AG10803 (cell line): ENCODE measurements around the gene CCDC97.
A peak's percentile ranks its signal among the peaks of the same experiment; 100 is the strongest.
"Not testable (repeated sequence)": the region's sequence is repeated elsewhere in the genome, so short reads cannot be mapped to it uniquely, and the experiment has no call there.

ENCODE experiments used
- DNase-seq: peaks from one replicate; pipeline ENCODE4 v3.0.0; 2010; ENCODE audit warnings: low read depth
- H3K4me3 ChIP-seq: 2 replicates; pipeline ENCODE4 v1.5.1; 2011; ENCODE audit warnings: mild to moderate bottlenecking, low read length, control low read depth
- TF ChIP-seq, protein P1 (sequence below): conservative IDR thresholded peaks from 2 replicates; pipeline ENCODE4 v1.5.1; 2011; ENCODE audit warnings: mild to moderate bottlenecking, low read length, control low read depth, inconsistent platforms

Gene CCDC97

DNA sequence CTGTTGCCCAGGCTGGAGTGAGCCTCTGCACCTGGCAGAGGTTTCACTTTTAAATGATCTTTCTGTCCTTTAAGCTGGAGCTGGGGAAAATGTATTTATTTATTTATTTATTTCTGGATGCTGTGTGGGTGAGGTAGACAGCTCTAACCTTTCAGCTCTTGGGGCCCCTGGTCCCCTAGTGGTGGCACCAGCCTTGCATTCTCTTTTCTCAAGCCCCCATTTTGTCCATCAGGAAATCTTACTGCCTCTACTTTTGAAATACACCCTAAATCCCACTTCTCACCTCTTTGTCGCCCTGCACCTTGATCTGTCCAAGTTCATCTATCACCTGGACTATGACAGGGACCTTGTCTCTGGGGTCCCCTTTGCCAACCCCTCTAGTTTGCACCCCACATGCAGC lies 56.1 kb downstream of the CCDC97 start:
- H3K4me3 ChIP-seq = no peak overlapping the region
- TF ChIP-seq, protein P1, sequence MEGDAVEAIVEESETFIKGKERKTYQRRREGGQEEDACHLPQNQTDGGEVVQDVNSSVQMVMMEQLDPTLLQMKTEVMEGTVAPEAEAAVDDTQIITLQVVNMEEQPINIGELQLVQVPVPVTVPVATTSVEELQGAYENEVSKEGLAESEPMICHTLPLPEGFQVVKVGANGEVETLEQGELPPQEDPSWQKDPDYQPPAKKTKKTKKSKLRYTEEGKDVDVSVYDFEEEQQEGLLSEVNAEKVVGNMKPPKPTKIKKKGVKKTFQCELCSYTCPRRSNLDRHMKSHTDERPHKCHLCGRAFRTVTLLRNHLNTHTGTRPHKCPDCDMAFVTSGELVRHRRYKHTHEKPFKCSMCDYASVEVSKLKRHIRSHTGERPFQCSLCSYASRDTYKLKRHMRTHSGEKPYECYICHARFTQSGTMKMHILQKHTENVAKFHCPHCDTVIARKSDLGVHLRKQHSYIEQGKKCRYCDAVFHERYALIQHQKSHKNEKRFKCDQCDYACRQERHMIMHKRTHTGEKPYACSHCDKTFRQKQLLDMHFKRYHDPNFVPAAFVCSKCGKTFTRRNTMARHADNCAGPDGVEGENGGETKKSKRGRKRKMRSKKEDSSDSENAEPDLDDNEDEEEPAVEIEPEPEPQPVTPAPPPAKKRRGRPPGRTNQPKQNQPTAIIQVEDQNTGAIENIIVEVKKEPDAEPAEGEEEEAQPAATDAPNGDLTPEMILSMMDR = peak; percentile 14; the same call in 1 of the 2 replicates
- DNase-seq = no peak

DNA sequence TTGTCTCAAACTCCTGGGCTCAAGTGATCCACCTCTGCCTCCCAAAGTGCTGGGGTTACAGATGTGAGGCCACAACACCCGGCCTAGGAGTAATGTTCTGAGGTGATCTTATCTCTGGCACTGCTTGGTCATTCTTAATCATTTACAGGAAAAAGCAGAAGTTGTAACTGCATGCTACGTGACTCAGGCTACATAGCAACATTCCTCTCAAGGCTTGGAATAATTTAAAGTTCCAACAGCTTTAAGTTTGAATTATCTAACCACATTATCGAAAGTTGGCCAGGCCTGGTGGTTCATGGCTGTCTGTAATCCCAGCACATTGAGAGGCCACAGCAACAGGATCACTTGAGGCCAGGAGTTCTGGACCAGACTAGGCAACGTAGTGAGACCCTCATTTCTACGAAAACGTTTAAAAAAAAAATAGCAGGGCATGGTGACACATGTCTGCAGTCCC lies 57.9 kb downstream of the CCDC97 start:
- TF ChIP-seq, protein P1 = no peak
- DNase-seq = peak; percentile 95
- H3K4me3 ChIP-seq = no peak overlapping the region

DNA sequence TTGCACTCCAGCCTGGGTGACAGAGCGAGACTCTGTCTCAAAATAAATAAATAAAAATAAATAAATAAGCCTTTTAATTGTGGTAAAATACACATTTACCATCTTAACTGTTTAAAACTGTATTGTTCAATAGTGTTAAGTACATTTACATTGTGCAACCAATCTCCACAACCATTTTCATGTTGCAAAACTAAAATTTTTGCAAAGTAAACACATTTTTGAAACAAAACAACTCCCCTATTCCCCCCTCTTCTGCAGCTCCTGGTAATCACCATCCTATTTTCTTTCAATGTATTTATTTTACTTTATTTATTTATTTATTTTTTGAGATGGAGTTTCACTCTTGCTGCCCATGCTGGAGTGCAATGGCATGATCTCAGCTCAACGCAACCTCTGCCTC lies 59.8 kb downstream of the CCDC97 start:
- DNase-seq = no peak
- no peak overlapping the region for H3K4me3 ChIP-seq
- TF ChIP-seq, protein P1 = no peak

DNA sequence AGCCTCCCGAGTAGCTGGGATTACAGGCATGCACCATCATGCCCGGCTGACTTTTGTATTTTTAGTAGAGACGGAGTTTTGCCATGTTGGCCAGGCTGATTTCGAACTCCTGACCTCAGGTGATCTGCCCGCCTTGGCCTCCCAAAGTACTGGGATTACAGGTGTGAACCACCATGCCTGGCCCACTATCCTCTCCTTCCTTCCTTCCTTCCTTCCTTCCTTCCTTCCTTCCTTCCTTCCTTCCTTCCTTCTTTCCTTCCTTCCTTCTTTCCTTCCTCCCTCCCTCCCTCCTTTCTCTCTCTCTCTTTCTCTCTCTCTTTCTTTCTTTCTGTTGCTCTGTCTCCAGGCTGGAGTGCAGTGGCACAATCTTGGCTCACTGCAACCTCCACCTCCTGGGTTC lies 61.1 kb downstream of the CCDC97 start:
- DNase-seq, H3K4me3 ChIP-seq: not testable (repeated sequence)

DNA sequence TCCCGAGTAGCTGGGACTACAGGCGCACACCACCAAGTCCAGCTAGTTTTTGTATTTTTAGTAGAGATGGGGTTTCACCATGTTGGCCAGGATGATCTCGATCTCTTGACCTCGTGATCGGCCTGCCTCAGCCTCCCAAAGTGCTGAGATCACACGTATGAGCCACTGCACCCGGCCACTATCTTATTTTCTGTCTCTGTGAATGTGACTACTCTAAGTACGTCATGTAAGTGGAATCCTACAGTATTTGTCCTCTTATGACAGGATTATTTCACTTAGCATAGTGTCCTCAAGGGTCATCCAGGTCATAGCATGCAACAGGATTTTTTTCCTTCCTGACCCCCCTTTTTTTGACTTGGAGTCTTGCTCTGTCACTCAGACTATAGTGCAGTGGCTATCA lies 61.6 kb downstream of the CCDC97 start:
- no peak overlapping the region for H3K4me3 ChIP-seq
- DNase-seq = no peak
- TF ChIP-seq, protein P1 = no peak

DNA sequence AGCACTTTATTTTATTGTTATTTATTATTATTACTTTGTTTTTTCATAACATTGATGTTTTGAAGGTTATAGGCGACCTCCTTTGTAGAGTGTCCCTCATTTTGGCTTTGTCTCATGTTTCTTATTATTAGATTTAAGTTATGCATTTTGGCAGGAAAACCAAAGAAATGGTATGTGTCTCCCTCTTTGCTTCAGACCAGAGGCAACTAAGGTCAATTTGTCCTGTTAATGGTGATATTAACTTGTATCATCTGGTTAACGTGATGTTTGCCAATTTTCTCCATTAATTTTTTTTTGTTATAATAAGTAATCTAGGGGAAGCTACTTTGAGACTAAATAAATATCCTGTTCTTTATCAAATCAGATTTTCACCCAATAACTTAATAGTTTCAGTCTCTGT lies 62.5 kb downstream of the CCDC97 start:
- TF ChIP-seq, protein P1 = no peak
- DNase-seq = no peak
- no peak overlapping the region for H3K4me3 ChIP-seq

DNA sequence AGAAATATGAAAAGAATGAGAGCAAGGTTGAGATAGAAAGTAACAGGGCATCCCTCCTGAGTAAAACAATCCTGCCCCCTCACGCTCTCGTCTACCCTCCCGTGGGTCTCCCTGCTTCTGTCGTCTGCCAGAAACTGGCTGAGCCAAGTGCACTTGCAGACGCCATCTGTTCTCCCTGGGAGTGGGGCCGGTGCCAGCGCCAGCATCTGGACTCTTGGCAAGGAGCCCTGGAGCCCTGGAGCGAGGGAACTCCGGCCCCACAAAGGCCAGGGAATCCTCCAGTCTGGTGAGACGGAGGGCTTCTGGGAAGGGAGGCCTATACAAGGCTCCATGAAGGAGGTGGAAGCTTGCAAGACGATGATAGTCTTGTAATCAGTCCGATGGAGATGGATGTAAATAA lies 64.0 kb downstream of the CCDC97 start:
- peak; percentile 91 for DNase-seq
- TF ChIP-seq, protein P1 = no peak
- H3K4me3 ChIP-seq = no peak overlapping the region
